NCI-H2196 treated with DMSO at 0.1 percent for 48 hours (cell line): ENCODE results near the gene NFATC3.

Source experiments
- DNase-seq: peaks from one replicate; lab custom pipeline; 2025; ENCODE audit not compliant: unreplicated experiment; lab: John Stamatoyannopoulos, UW

The NFATC3 gene

DNA sequence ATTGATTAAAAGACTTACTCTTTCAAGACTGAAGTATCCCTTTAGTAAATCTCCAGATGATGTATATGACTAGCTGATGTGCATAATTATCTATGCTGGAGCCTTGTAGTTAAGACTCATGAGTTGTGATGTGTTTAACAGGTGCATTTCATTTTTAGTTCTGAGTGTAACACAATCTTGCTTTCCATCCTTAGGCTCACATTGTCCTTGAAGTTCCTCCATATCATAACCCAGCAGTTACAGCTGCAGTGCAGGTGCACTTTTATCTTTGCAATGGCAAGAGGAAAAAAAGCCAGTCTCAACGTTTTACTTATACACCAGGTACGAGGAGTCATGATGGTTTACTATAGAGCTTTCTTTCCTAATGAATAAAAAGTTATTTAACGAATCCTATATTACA, 97.9 kb downstream of the NFATC3 start:
- DNase-seq = no peak

DNA sequence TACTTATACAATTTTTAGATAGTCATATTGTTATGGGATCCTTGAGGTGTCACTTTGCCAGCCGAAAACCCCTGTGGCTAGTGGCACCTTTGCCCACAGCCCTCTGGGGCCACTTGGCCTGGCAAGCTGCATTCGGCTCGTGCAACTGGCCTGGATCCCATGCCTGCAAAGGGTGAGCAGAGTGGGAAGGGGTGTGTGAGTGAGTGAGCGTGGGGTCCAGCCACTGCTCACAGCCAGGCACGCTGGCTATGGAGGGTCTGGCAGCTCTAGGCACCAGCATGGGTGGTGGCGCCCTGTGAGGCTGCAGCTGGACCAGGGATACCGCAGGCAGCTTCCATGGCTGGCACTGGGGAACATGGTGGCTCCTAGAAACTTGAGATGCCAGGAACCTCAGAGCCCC, 101.7 kb downstream of the NFATC3 start:
- no peak for DNase-seq

DNA sequence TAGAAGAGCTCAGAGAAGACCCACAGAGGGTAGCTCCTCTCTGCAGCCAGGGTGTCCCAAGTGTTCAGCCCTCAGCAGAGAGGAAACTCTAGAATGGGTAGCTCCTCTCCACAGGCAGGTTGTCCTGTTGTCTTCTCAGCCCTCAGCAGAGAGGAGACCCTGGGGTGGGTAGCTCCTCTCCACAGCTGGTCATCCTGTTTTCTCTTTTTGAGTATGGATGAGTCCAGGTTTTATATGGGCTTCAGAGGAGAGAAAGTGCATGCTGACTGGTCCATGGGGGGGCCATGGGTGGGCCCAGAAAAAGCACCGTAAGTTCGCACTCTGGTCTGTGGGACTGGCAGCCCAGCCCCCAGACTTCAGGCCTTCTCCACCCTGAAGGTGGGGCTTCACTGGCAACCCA, 102.3 kb downstream of the NFATC3 start:
- DNase-seq = no peak

- DNase-seq = no peak
Observed at GRCh38 chr16:68188170-68188569, 103.0 kb downstream of the NFATC3 start.

- no peak for DNase-seq
Observed at GRCh38 chr16:68190081-68190480, 104.9 kb downstream of the NFATC3 start.

- DNase-seq = no peak
Observed at GRCh38 chr16:68190736-68191510, 105.8 kb downstream of the NFATC3 start.

GRCh38 chr16:68194251-68194650, 109.1 kb downstream of the NFATC3 start:
- no peak for DNase-seq

DNA sequence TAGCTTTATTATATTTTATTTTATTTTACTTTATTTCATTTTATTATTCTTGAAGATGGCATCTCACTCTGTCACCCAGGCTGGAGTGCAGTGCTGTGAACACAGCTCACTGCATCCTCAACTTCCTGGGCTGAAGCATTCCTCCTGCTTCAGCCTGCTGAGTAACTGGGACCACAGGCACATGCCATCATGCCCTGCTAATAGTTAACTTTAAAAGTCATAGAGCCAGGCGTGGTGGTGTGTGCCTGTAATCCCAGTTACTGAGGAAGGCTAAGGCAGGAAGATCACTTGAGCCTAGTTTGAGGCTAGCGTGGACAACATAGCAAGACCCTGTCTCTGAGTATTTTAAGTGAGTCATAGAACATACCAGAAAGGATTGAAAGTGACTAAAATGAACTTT, 112.1 kb downstream of the NFATC3 start:
- DNase-seq = no peak

GRCh38 chr16:68200088-68200783, 115.1 kb downstream of the NFATC3 start:
- no peak for DNase-seq

- DNase-seq = peak; percentile 33
Observed at GRCh38 chr16:68202091-68202519, 116.9 kb downstream of the NFATC3 start.

- DNase-seq = no peak
Observed at GRCh38 chr16:68206245-68206644, 121.1 kb downstream of the NFATC3 start.

DNA sequence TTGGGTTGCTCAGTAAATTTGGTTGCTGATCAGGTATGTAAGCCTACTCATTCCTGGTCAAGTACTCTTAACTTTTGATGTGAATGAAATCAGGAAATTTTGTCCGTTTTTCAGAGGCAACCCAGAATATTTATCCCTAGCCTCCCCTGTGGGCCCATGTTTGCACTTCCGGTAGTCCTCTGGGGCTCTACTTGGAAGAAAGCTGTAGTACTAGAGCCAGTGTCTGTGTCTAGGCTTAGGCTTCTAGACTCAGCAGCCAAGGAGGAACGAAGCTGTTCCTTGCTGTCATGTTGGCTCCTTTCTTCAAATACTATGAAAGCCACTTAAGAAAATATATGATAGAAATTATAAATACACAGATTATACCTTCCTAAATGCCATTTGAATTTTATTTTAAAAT, 129.6 kb downstream of the NFATC3 start:
- no peak for DNase-seq

DNA sequence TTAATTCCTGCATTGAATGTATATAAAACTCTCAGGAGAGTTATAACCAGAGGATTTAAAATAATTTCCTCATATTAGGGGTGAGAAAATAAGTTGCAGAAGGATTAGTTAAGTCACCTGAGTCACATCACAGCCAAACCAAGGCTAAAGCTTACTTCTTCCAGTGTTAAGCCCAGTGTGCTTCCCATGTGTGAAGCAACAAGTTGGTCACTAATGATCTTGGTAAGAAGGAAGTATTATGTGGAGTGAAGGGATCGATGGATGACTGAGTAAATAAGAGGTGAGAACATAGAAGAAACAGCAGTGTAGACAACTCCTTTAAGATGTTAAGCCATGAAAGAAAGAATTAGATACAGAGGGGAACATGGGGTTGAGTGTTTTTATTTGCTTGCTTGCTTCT, 130.1 kb downstream of the NFATC3 start:
- DNase-seq = no peak

DNA sequence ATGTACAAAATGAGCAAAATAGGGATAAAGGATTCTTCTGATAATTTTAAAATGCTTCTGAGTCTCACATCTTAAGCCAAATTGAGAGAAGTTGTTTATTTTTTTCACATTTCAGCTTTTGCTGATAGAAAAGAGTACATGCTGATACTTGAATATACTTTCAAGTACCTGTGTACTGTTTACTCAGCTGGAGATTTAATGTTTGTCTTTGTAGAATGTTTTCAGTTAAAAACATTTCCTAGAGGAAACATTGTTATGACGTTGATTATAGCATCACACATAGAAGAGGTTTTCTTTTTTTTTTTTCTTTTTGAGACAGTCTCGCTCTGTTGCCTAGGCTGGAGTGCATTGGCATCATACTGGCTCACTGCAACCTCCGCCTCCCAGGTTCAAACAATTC, 131.1 kb downstream of the NFATC3 start:
- no peak for DNase-seq

DNA sequence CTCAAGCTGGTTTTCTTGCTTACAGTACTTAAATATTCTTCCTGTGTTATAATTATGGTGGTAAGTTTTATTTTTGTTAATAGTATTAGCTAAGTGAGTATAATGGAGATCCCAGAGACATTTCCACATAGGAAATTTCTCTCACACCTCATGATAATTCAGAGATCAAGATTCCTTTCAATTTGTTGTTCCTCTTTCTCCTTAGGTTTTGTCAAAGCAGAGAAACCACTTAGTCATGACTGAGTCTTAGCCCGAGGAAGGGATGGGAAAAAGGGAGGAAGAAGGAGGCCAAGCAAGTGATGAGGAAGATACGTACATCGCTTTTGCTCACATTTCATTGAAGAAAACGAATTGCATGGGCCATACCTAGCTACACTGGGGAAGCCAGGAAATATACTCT, 132.3 kb downstream of the NFATC3 start:
- no peak for DNase-seq

GRCh38 chr16:68219725-68220351, 134.7 kb downstream of the NFATC3 start:
- DNase-seq = no peak

DNA sequence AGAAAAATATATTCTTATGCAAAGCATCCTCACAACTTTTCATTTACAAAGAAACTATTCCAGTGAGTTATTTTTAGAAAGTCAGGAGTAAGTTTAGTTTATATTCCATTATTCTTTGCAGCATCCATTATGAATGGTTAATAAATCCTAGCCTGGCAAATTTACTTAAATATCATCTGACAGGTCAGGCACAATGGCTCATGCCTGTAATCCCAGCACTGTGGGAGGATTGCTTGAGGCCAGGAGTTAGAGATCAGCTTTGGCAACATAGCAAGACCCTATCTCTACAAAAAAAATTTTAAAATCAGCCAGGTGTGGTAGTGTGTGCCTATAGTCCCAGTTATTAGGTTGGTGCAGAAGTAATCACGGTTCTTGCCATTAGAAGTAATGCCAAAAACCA, 137.9 kb downstream of the NFATC3 start:
- DNase-seq = no peak

DNA sequence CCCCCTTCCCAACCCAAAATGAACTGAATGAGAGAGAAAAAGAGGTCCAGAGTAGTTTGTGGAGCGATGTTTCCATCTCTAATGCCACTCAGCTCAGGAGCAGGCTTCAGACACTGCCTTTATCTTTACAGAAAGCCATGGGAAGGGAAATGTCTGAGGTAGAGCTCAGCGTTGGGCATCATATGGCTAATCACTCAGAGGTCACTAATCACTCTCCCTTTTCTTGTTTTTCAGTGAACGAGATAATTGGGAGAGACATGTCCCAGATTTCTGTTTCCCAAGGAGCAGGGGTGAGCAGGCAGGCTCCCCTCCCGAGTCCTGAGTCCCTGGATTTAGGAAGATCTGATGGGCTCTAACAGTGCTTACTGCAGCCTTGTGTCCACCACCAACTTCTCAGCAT, 140.9 kb downstream of the NFATC3 start:
- DNase-seq = no peak

DNA sequence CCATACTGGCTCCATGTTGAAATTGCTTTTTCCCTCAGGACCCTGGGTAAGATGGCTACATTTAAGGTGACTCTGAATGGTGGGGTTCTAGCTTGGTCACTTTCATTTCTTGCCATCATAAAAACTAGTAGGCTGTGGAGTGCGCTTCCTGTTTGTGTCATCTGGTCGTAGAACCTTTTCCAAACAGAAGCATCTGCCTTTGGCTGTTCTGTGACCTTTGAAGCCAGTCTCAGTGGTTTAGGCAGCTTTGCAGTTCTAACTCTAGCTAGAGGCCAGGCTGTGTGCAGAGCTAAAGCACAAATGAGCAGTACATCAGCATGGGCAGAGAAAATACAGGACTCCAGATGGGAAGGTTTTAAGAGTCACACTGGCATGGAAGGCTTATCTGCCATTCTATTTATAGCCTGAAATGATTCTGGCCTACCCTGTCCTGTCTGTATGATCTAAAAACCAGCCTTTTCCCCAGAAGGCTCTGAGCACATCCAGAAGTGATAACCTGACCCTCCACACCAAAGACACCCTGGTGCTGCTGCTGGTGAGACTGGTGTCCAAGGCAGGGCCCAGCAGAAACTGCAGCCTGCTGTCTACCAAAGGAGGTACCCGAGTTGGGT, 142.1 kb downstream of the NFATC3 start:
- no peak for DNase-seq

GRCh38 chr16:68227850-68228553, 142.8 kb downstream of the NFATC3 start:
- no peak for DNase-seq

- DNase-seq = no peak
Observed at GRCh38 chr16:68228652-68229051, 143.5 kb downstream of the NFATC3 start.
